Keratinocyte (primary cell): ENCODE results near the gene TRIM47.

ENCODE experiments used
- EZH2 ChIP-seq: IDR thresholded peaks from one replicate; pipeline ENCODE4 v1.6.1; 2012; ENCODE audit warnings: inconsistent platforms, mild to moderate bottlenecking, low read length, moderate library complexity
- TF ChIP-seq, protein P1 (sequence below), 3 experiments: IDR thresholded peaks in 1 of 3; conservative IDR thresholded peaks in 1 of 3; optimal IDR thresholded peaks in 1 of 3; 2 replicates in 2 of 3; 3 replicates in 1 of 3; pipeline versions ENCODE3 to v1.5.1; 2011; ENCODE audit warnings: low read length in 3 of 3, mild to moderate bottlenecking in 3 of 3, moderate library complexity in 2 of 3, control low read depth in 1 of 3, inconsistent platforms in 1 of 3; ENCODE audit not compliant: insufficient read depth in 2 of 3; ENCODE audit errors: extremely low read depth in 1 of 3

DNA sequence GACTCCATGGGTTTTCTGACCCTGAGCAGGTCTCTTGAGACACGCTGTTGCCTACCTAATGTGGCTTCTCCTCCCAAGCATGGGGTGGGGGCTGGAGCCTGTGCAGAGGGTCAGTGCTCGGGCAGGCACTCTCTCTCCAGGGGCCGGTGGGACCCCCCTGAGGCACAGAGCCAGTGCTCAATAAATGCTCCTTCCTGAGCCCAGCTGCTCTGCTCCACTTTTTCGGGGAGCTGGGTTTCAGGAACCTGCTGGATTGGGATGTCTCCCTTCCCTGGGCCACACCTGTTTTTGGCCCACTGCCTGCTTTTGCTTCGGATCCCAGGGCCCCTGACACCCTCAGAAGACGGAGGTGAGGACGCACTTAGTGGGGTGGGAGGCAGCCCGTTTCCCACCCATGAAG lies 19.7 kb upstream of the TRIM47 start:
- TF ChIP-seq EZH2 = no peak
- TF ChIP-seq, protein P1, sequence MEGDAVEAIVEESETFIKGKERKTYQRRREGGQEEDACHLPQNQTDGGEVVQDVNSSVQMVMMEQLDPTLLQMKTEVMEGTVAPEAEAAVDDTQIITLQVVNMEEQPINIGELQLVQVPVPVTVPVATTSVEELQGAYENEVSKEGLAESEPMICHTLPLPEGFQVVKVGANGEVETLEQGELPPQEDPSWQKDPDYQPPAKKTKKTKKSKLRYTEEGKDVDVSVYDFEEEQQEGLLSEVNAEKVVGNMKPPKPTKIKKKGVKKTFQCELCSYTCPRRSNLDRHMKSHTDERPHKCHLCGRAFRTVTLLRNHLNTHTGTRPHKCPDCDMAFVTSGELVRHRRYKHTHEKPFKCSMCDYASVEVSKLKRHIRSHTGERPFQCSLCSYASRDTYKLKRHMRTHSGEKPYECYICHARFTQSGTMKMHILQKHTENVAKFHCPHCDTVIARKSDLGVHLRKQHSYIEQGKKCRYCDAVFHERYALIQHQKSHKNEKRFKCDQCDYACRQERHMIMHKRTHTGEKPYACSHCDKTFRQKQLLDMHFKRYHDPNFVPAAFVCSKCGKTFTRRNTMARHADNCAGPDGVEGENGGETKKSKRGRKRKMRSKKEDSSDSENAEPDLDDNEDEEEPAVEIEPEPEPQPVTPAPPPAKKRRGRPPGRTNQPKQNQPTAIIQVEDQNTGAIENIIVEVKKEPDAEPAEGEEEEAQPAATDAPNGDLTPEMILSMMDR (optimal IDR thresholded peaks at IDR 0.05 in 1 of 3, IDR thresholded peaks at IDR 0.05 in 1 of 3, conservative IDR thresholded peaks at IDR 0.05 in 1 of 3; ENCODE audit: extremely low read depth in 1 of 3, insufficient read depth in 2 of 3, low read length in 3 of 3) = no peak
